OCI-M1 (cell line): ENCODE results near the gene HOXA9.
A peak's percentile ranks its signal among the peaks of the same experiment; 100 is the strongest.

ENCODE experiments used
- DNase-seq: peaks from one replicate; lab custom pipeline; 2025; lab: John Stamatoyannopoulos, UW

HOXA9 gene

GRCh38 chr7:27188386-27189294 lies 23.3 kb upstream of the HOXA9 start:
- DNase-seq: no peak

- DNase-seq: no peak
These were observed 22.4 kb upstream of the HOXA9 start for GRCh38 chr7:27187475-27188385.

GRCh38 chr7:27186668-27187474 lies 21.5 kb upstream of the HOXA9 start:
- DNase-seq: no peak

- no peak for DNase-seq
These were observed 20.7 kb upstream of the HOXA9 start for GRCh38 chr7:27185854-27186667.

- DNase-seq: no peak
These were observed 19.9 kb upstream of the HOXA9 start, which contains the start of gene HOXA11 for GRCh38 chr7:27185013-27185853. Gene HOXA11, minus strand, starts transcription at chr7:27185232. Its CDS starts 88 bp downstream, at chr7:27185144.

GRCh38 chr7:27184337-27185012 lies 19.1 kb upstream of the HOXA9 start:
- DNase-seq: peak; percentile 9

- peak; percentile 29 for DNase-seq
These were observed 18.5 kb upstream of the HOXA9 start for GRCh38 chr7:27183682-27184336.

- DNase-seq: no peak
These were observed 17.7 kb upstream of the HOXA9 start for GRCh38 chr7:27182861-27183681.

GRCh38 chr7:27182285-27182841 lies 17.0 kb upstream of the HOXA9 start:
- no peak for DNase-seq

GRCh38 chr7:27181795-27182275 lies 16.5 kb upstream of the HOXA9 start:
- DNase-seq: no peak

GRCh38 chr7:27180431-27181420 lies 15.4 kb upstream of the HOXA9 start:
- no peak for DNase-seq

- peak; percentile 52 for DNase-seq
These were observed 14.4 kb upstream of the HOXA9 start for GRCh38 chr7:27179503-27180430.

GRCh38 chr7:27179030-27179429 lies 13.7 kb upstream of the HOXA9 start:
- no peak for DNase-seq

GRCh38 chr7:27178366-27178765 lies 13.0 kb upstream of the HOXA9 start:
- no peak for DNase-seq

GRCh38 chr7:27177795-27178320 lies 12.5 kb upstream of the HOXA9 start:
- no peak for DNase-seq
